ENCODE measurements around the gene RTN1. TPM values are rescaled to one million over a fixed set of nuclear protein-coding genes. Genes with fewer than 3 reads are reported as not detected.

The RTN1 gene
- total and polyA plus RNA-seq, 2 donors from 2014 or later: 4.5 to 5.1 TPM

DNA sequence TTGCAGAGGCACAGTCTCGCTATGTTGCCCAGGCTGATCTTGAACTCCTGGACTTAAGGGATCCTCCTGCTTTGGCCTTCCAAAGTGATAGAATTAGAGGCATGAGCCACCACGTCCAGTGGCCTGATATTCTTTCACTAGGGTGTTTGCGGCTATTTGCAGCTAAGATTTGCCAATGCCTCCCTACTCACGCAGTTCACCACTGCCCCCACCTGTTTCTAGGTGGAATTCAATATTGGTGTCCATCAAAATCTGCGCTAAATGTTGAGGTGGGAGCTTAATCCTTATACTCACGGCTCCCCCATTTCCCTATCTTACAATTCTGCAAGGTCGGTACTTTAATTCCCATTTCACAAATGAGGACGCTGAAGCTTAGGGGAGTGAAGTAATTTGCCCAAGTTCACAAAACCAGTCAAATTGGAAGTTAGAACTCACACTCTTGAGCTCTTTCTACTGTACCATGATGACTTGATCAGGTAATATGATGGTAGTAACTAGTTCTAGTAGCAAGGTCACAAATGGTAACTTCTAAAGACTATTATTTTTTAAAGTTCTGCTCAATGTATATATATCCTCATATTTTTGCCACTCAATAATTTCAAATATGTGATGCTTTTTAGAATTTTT, 27.3 kb upstream of the RTN1 start:
- Histone ChIP-seq H3K9me3 (ENCODE audit: control insufficient read depth in 2 of 3, insufficient read depth in 1 of 3, low read length in 3 of 3) (no peaks in the 10 kb centered on the region), H3K27ac (ENCODE audit: low read depth in 2 of 2, low read length in 2 of 2) (no peak overlapping the region), H3K4me1 (ENCODE audit: control insufficient read depth in 2 of 3, insufficient read depth in 2 of 3, low read depth in 1 of 3, low read length in 3 of 3) (no peaks in the 10 kb centered on the region), H3K36me3 (ENCODE audit: control insufficient read depth in 2 of 3, insufficient read depth in 3 of 3, low read length in 3 of 3) (no peaks in the 10 kb centered on the region), H3K9ac (ENCODE audit: low read length in 3 of 3) (no peak overlapping the region), H3K4me3 (ENCODE audit: low read length in 3 of 3) (no peak overlapping the region), H3K27me3 (ENCODE audit: control insufficient read depth, insufficient read depth, low read length) (no peaks in the 10 kb centered on the region)
- DNase-seq (peak in 4 of 5 donors; percentile 29 to 54 (median 44)), FAIRE-seq (no peak)
- intact Hi-C loops (cut with DNase I): no loop called here
- peak; percentile 38 for TF ChIP-seq CTCF (IDR thresholded peaks at IDR 0.05; ENCODE audit: borderline replicate concordance, extremely low read depth, insufficient read depth)

DNA sequence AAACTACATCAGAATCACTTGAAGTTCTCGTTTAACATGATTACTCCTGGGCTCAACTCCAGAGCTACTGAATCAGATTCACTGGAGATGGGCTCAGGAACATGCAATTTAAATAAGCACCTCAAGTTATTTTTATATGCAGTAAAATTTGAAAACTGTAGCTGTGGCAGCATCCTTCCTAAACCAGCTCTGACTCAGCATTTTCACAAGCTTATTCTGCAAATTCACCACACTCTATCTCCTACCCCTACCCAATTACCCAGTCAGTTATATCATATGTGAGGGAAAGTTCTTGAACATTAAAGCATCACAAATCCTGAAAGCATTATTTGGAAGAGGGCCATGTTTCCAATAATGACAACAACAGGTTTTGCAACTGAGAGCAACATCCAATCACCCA, 25.1 kb upstream of the RTN1 start:
- Histone ChIP-seq H3K9me3 (ENCODE audit: control insufficient read depth in 2 of 3, insufficient read depth in 1 of 3, low read length in 3 of 3) (no peaks in the 10 kb centered on the region), H3K27ac (ENCODE audit: low read depth in 2 of 2, low read length in 2 of 2) (no peak overlapping the region), H3K27me3 (ENCODE audit: control insufficient read depth, insufficient read depth, low read length) (no peaks in the 10 kb centered on the region), H3K36me3 (ENCODE audit: control insufficient read depth in 2 of 3, insufficient read depth in 3 of 3, low read length in 3 of 3) (no peaks in the 10 kb centered on the region), H3K9ac (ENCODE audit: low read length in 3 of 3) (no peak overlapping the region), H3K4me3 (ENCODE audit: low read length in 3 of 3) (no peak overlapping the region), H3K4me1 (ENCODE audit: control insufficient read depth in 2 of 3, insufficient read depth in 2 of 3, low read depth in 1 of 3, low read length in 3 of 3) (no peaks in the 10 kb centered on the region)
- intact Hi-C loops (cut with DNase I): no loop called here
- FAIRE-seq: no peak
- TF ChIP-seq CTCF (IDR thresholded peaks at IDR 0.05; ENCODE audit: borderline replicate concordance, extremely low read depth, insufficient read depth): no peak
- DNase-seq: no peak

DNA sequence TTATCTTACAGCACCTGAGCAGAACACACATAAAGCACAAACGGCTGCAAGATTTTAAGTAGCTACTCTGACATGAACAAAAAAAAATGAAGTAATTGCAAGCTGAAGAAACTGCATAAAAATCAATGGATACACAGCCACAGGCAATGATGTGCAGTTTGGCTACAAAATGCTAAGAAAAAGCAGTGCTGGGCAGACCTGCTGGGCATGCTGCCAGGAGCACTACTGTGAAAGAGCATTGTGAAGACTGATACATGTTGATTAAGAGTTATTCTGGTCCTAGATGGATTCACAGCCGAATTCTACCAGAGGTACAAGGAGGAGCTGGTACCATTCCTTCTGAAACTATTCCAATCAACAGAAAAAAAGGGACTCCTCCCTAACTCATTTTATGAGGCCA, 20.1 kb upstream of the RTN1 start:
- H3K9ac ChIP-seq (ENCODE audit: low read length in 3 of 3): no peak overlapping the region
- H3K4me1 ChIP-seq (ENCODE audit: control insufficient read depth in 2 of 3, insufficient read depth in 2 of 3, low read depth in 1 of 3, low read length in 3 of 3): no peaks in the 10 kb centered on the region
- H3K27me3 ChIP-seq (ENCODE audit: control insufficient read depth, insufficient read depth, low read length): no peaks in the 10 kb centered on the region
- H3K27ac ChIP-seq (ENCODE audit: low read depth in 2 of 2, low read length in 2 of 2): no peak overlapping the region
- no peak for TF ChIP-seq CTCF (IDR thresholded peaks at IDR 0.05; ENCODE audit: borderline replicate concordance, extremely low read depth, insufficient read depth)
- no peaks in the 10 kb centered on the region for H3K36me3 ChIP-seq (ENCODE audit: control insufficient read depth in 2 of 3, insufficient read depth in 3 of 3, low read length in 3 of 3)
- FAIRE-seq (no peak), DNase-seq (no peak)
- H3K9me3 ChIP-seq (ENCODE audit: control insufficient read depth in 2 of 3, insufficient read depth in 1 of 3, low read length in 3 of 3): no peaks in the 10 kb centered on the region
- intact Hi-C loops (cut with DNase I): no loop called here
- H3K4me3 ChIP-seq (ENCODE audit: low read length in 3 of 3): no peak overlapping the region

DNA sequence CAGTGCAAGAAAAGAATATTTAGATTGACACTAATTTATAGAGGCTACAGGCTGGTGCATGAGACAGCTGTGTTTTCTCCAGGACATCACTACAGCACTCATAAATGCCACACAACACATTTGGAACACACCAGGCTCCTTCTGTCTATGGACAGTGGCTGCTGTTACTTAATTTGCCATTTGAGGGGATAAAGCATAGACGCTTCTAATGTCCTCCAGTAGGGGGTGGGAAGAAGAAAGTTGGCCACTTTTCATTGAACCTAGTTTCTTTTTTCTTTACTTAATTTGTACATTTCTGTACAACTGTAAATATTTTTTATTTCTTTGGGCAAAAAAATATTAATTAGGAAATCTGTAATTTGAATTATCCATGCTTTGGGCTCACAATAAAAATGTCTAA, 12.4 kb upstream of the RTN1 start:
- H3K27ac ChIP-seq (ENCODE audit: low read depth in 2 of 2, low read length in 2 of 2): no peak overlapping the region
- TF ChIP-seq CTCF (IDR thresholded peaks at IDR 0.05; ENCODE audit: borderline replicate concordance, extremely low read depth, insufficient read depth): no peak
- no peak overlapping the region for H3K4me3 ChIP-seq (ENCODE audit: low read length in 3 of 3)
- DNase-seq (no peak), FAIRE-seq (no peak)
- intact Hi-C loops (cut with DNase I): no loop called here
- no peaks in the 10 kb centered on the region for H3K27me3 ChIP-seq (ENCODE audit: control insufficient read depth, insufficient read depth, low read length)
- no peak overlapping the region for H3K9ac ChIP-seq (ENCODE audit: low read length in 3 of 3)
- no peaks in the 10 kb centered on the region for H3K4me1 ChIP-seq (ENCODE audit: control insufficient read depth in 2 of 3, insufficient read depth in 2 of 3, low read depth in 1 of 3, low read length in 3 of 3)
- H3K9me3 ChIP-seq (ENCODE audit: control insufficient read depth in 2 of 3, insufficient read depth in 1 of 3, low read length in 3 of 3): no peaks in the 10 kb centered on the region
- no peaks in the 10 kb centered on the region for H3K36me3 ChIP-seq (ENCODE audit: control insufficient read depth in 2 of 3, insufficient read depth in 3 of 3, low read length in 3 of 3)

All from kidney (tissue), 14 donors.